HTERT RPE-1 (cell line): Measurements from ENCODE around the gene CAMP.
"Not testable (repeated sequence)": the region's sequence is repeated elsewhere in the genome, so short reads cannot be mapped to it uniquely, and the experiment has no call there.

ENCODE experiments used
- in situ Hi-C: fragments of 300-500 bp; cut with MboI; formaldehyde crosslinking; loops from 4 replicates; pipeline ENCODE4 v1.14.3; 2020; ENCODE audit warnings: low sequenced_read_pairs

Gene CAMP, protein sequence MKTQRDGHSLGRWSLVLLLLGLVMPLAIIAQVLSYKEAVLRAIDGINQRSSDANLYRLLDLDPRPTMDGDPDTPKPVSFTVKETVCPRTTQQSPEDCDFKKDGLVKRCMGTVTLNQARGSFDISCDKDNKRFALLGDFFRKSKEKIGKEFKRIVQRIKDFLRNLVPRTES

DNA sequence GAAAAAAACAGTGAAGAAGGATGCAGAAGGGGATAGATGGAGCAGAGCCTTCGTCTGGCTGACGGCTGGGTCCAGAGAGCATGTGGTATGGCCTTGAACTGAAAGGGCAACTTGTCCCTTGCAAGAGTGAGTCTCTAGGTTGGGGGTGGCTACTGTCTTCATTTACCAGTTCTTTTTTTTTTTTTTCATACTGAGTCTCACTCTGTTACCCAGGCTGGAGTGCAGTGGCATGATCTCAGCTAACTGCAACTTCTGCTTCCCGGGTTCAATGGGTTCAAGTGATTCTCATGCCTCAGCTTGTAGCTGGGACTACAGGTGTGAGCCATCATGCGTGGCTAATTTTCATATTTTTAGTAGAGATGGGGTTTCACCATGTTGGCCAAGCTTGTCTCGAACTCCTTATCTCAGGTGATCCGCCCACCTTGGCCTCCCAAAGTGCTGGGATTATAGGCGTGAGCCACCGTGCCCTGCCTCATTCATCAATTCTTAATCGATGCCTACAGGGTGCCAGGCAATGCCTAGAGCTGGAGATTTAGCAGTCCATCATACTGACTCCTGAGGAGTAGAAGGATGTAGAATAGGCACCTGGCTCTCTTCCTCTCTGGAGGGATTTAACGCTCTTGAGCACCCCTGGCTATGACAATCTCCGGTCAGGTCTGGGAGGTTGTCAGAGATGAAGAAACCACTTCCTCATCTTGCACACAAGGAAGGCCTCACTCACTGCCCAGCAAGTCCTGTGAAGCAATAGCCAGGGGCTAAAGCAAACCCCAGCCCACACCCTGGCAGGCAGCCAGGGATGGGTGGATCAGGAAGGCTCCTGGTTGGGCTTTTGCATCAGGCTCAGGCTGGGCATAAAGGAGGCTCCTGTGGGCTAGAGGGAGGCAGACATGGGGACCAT lies at the start of gene CAMP:
TSS of gene CAMP (plus strand) at position 880 of the 898 bp plus-strand sequence. CDS start at position 897, 17 bp downstream.
- in situ Hi-C loops: no loop called here

DNA sequence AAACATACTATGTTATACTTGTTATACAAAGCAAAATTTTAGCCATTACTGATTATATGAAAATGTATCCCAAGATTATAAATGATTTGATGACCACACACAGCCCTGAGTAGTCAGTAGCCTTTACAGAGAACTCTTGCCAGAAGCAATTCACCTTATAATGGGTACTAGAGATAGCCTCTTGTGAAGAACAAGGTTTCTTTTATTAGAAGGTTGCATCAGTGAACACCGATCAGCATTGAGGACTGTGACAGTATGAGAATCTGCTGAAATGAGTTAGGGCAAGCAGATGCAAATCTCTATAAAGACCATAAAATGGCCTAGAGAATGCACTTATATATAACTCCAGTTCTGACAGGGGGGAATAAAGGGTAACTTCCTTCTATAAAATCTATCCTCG lies 45.2 kb upstream of the CAMP start:
- in situ Hi-C loops: no loop called here

DNA sequence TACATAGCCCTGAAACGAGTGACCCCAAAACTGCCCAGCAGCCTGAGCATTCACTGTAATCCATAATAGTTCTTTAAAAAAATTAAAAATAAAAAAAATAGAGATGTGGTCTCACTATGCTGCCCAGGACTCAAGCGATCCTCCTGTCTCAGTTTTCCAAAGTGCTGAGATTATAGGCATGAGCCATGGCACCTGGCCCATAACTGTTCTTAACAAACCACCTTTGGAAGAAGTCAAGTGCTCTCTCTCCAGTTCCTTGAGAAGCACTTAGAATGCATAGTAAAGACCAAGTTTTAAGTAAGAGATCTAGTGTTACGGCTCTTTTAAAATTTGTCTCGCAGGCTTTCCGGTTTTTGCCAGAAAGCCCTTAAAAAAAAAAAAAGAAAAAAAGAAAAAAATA lies 43.3 kb upstream of the CAMP start:
- in situ Hi-C loops: no loop called here

DNA sequence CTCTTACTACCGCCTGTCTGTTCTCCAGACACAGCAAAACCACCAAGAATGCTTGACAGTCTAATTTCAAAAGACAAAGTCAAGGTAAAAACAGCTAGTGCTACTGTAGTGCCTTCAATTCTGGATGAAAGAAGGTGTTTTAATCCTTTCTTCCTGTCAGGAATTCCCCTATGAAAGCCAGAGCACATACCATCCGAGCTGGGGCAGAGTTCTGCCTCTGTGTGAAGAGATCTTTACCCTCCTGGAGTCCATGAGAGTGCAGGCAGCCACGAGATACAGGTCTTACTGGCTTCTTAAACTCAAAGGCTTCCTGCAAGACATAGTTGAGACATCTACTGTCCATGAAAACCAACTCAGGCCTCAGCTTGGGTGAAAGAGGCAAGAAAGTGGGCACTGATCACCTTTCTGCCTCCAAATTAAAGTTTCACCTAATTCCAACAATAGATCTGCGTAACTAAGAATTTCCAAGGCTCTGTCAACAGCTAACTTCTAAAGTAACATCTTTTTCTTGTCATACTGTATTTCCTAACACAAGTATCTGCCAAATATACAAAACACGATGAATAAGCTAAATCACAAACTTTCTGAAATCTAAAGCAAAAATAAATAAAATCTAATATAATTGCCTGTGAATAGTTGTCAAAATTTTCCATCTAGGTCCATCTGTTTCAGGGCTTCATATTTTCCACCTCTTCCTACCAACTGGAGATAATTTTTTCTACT lies 42.6 kb upstream of the CAMP start:
- in situ Hi-C loops: no loop called here

DNA sequence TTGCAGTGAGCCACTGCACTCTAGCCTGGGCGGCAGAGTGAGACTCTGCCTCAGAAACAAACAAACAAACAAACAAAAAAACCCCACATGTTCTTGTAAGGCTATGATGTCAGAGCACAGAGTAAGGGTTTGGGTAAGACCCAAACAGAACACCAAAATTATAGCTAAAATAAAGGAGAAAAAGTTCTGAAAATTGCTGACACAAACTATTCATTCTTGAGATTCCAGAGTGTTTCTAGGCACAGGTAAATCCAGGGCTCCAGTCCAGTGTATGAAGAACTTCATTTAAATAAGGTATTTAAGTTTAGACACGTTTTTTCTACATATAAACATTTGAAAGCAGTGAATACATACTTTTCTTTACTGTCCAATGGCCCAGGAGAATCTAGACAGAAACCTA lies 39.0 kb upstream of the CAMP start:
- in situ Hi-C loops: no loop called here

DNA sequence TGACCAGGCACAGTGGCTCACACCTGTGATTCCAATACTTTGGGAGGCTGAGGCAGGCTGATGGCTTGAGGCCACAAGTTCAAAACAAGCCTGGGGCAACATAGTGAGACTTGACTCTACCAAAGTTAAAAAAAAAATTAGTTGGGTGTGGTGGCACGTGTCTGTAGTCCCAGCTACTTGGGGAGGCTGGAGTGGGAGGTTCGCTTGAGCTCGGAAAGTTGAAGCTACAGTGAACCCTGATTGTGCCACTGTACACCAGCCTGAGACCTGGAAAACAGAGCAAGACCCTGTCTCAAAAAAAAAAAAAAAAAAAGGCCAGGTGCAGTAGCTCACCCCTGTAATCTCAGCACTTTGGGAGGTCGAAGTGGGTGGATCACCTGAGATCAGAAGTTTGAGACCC lies 38.2 kb upstream of the CAMP start:
- in situ Hi-C loops: no loop called here

DNA sequence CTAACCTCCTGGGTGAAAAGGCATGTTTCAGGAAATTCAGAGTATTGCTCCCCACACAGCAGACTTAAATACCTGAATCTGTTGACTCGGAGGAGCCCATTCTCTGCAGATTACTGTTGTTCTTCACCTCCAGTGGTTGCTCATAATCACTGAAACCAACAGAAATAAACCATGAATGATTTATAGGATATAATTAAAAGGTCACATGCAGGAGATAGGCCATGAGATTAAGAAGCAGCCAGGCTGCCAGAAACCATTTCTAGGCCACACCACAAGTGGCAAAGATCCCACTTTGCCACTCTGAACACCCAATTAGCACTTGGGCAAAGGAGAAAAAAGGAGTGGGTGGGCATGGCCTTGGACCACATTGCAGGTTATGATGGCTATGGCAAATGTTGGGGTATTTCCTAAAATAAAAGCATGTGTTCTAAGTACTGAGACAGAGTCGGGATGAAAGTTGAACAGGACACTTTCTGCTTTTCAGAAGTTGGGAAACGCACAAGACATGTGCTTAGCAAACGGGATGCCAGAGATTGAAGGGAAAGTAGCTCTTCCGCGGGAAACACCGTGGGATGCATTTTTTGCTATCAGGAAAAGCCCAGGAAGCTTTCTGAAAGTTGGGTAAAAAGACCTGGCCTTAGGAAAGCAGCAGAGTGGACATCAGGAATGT lies 36.5 kb upstream of the CAMP start:
- in situ Hi-C loops: no loop called here

DNA sequence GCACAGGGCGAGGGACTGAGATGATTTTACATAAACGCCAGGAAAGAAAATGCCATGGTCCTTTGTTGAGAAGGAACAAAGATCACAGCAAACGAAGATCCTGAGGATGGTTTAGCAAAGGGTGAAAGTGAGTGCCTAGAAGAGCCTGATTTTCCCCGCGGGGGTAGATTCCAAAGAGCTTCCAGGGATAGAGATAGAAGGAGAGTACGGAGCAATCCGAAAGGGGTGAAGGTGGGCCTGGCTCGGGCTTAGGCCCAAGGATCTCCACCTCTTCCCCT lies 36.1 kb upstream of the CAMP start:
- in situ Hi-C loops: no loop called here

DNA sequence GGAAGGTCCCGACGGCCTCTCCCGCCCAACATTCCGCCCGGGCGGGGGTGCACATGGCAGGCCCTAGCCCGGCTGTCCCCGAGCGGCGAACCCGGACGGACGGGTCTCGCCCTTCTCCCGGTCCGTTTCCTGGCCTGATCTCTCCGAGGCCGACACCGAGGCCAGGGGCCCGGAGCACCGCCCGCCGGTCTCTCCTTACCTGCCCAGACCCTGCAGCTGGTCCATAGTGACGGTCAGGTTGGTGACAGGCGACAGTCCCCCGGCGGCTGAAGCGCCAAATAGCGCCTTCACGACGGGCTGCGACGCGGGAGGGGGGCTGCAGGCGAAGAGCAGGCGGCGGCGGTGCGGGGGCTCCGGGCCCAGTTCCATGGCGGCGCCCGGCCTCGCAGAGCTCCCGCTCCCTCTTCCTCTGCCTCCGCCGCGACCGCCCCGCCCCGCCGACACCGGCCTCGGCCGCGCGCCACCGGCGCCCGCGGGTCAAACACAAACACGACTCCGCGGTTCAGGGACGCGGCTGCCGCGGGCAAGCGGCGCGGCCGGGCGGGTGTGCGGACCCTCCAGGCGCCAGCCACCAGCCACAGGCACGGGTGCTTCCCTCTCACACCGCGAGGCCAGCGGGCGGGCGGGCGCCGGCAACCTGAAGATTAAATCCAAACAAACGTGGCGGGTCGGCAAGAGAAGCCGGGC lies 35.6 kb upstream of the CAMP start:
- in situ Hi-C loops: no loop called here

DNA sequence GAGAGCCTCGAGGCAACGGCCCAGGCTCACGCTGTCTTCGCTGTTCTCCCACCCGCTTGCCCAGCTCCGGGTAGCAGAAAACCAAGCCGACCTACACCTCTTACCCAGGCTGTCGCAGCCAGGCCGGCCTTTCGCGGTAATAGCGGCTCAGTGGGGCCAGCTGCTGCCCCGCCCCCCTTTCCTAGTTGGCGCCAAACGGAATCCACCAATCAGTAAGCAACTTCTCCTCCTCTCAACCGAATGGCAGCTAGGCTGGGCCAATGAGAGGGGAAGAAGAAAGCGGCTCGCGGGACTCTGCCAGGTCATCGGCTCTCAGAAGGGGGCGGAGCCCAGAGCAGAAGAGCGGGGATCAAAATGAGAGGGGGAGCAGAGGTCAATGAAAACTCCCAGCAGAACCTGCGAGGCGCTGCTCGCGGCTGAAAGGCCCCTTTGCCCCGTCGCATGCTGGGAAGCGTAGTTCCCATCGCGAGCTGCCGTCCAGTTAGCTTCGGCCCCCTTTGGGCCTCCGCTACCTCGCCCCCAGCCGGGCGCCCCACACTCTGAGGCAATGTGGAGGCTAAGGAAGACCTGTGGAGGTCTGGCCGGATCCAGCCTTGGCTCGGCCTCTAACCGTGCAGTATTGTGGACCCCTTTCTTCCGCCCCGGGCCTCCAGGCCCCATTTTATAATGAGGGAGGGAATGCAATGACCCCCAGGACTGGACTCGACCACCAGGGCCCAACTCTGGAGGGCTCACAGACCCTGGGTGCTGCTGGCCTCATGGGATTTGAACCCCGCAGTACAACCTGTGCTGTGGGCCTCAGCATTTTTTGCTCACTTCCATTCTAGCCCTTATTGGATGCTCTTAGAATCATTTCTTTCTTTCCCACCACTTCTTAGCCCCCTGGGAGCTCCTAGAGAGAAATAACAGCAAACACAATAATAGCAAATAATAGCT lies 34.8 kb upstream of the CAMP start, which contains the start of gene CDC25A:
TSS of gene CDC25A (minus strand) at position 152 of the 936 bp plus-strand sequence. CDS start 470 bp downstream, outside the sequence.
- in situ Hi-C loops: no loop called here

DNA sequence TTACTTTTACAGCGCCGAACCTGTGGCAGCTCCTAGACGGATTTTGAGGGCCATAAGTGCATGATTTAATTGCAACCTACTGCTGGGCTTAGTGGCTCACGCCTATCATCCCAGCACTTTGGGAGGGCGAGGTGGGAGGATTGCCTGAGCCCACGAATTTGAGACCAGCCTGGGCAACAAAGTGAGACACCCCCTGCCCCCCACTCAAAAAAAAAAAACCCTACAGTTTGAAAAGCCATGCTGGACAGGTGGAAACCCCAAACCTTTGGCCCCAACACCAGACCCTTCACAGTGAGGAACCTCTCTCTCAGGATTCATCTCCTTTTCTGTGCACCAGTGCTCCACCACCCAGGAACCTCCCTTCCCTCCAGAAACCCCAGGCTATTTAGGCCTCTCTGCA lies 34.0 kb upstream of the CAMP start:
- in situ Hi-C loops: no loop called here

DNA sequence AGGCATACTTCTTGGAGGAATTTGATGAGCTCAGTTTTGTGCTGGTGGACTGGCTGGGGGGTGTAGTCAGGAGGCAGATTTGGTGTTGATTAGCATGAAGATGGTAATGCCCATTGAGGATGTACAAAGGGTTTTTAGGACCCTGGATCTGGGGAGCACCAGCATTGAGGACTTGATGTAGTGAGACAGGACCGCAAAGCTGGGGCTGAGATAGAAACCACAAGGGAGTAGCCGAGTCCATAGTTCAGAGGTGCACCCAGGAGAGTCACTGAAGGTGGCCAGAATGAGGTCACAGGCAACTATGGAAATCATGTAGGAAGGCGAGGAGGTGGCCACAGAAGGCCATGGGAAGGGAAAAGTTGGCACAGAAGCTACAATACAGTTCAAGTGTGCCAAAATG lies 32.4 kb upstream of the CAMP start:
- in situ Hi-C loops: no loop called here

DNA sequence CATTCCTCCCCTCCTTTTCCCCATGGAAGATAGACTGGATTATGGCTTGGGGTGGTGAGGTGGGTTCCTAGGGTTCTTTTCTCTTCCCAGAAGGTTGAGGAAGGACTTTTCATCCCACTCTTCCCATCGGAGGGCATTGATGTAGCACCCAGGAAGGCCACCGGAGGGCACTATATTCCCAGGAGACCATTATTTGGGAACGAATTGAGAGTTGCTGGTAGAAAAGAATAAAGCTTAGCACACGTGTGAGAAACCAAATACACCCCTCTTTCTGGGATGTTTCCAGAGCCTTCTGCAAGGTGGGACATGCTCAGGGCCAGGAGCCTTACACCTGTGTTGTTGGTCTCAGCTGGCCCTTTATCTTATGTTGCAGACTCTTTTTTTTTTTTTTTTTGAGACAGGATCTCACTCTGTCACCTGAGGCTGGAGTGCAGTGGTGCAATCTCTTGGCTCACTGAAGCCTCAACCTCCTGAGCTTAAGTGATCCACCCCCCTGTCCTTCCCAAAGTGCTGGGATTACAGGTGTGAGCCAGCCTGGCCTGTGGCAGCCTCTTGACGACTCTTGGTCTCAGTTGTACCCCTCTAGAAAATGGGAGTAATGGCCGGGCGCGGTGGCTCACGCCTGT lies 28.7 kb upstream of the CAMP start:
- in situ Hi-C loops: no loop called here

DNA sequence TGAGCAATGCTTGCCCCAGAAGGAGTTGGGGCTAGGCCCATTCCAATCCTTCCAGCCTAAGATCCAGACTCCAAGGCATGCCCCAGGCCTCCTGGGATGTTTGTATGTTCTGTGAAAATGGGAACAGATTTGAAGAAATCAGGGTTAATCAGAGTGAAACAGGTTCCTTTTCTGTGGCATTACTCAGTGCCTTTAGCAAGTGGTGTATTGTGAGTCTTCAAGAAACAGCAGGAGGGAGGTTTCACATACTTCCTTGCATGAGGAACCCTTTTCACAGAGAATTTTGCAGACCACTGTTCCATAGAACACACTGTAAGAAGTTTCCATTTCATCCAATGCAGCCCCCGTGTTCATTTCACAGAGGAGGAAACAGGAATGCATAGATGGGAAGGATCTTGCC lies 26.7 kb upstream of the CAMP start:
- in situ Hi-C loops: no loop called here

DNA sequence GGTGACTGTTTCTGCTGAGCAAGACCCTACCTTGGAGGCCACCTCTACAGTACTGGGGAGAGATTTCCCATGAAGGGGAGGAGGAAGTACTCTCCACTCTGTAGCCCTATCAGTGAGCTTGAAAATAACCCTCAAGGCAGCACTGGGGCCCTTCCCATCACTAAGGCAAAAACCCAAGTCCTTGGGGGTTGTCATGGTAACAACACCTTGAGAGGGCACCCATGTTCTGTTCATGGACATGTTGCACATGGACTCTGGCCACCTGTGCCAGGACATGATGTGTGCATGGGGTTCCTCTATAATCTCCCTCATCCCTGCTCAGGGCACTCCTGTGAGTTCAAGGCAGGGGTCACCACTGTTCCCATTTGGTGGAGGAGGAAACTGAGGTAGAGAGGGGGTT lies 24.2 kb upstream of the CAMP start:
- in situ Hi-C loops: no loop called here

DNA sequence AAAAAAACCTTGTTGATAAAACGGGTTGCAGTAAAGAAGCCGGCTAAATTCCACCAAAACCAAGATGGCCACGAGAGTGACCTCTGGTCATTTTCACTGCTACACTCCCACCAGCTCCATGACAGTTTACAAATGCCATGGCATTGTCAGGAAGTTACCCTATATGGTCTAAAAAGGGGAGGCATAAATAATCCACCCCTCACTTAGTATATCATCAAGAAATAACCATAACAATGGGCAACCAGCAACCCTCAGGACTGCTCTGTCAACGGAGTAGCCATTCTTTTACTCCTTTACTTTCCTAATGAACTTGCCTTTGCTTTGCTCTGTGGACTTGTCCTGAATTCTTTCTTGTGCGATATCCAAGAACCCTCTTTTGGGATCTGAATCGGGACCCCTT lies 20.7 kb upstream of the CAMP start:
- in situ Hi-C loops: no loop called here

DNA sequence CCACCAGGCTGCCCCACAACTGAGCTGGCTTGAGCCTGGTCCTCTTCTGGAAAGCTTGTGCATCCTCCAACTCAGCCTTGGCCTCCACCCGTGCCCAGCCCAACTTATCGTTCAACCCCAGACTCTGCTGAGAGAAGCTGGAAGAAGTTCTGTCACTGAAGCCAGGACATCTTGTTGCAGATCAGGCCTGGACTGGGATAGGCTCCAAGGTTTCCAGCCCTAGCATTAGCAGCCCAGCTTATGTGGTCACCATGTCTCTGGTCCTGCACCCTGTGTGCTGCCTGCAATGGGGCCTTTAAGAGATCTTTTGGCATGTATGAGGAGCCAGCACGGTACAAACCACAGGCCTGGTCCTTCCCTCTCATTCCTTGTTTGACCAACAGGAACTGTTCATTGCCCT lies 15.2 kb upstream of the CAMP start:
- in situ Hi-C loops: no loop called here

DNA sequence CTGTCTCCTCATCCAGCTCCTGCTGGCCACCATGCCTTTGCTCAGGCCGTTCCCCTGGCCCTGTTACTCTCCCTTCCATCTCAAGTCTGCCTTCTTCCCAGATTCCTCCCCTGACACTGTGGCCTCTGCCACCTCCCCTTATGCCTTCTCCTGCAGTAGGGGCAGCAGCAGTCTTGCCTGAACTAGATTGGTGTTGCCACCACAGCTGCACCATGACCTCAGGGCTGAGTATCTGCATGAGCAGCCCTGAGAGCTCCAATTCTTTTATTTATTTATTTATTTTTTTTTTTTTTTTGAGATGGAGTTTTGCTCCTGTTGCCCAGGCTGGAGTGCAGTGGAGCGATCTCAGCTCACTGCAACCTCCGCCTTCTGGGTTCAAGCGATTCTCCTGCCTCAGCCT lies 13.8 kb upstream of the CAMP start:
- in situ Hi-C loops: no loop called here

DNA sequence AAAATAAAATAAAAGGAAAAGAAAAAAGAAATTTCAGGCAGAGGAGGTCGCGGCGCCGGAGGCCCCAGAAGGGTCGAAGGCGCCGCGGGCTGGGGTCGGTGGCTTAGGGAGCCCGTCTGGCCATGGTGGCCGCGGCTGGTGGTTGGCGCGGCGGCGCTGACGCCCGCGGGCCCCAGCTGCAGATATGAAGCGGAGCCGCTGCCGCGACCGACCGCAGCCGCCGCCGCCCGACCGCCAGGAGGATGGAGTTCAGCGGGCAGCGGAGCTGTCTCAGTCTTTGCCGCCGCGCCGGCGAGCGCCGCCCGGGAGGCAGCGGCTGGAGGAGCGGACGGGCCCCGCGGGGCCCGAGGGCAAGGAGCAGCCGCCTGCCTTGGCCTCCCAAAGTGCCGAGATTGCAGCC lies 12.8 kb upstream of the CAMP start:
- in situ Hi-C loops: not testable (repeated sequence)
